CD4-positive, CD25-positive, alpha-beta regulatory T cell (primary cell): ENCODE results near the gene FMNL2. TPM values are rescaled to one million over a fixed set of nuclear protein-coding genes. Genes with fewer than 3 reads are reported as not detected.
A peak's percentile ranks its signal among the peaks of the same experiment; 100 is the strongest.

ENCODE experiments used
- ATAC-seq, 2 donors: fragments of 150-1000 bp; cut with Tn5 transposase; one replicate each; pipeline ENCODE4 v1.10.0; 2021; ENCODE audit warnings: low read depth in 2 of 2, moderate number of reproducible peaks in 2 of 2, moderate library complexity in 1 of 2
- DNase-seq, 3 donors: peaks; one replicate each; pipeline versions ENCODE4 v3.0.0 to v3.0.0-alpha.2; 2012 to 2022; ENCODE audit warnings: mixed read lengths in 1 of 3
- H3K27ac ChIP-seq: one replicate; pipeline ENCODE4 v1.7.0; 2013; ENCODE audit warnings: mild to moderate bottlenecking, low read length; ENCODE audit not compliant: insufficient read depth, poor library complexity, severe bottlenecking
- H3K27me3 ChIP-seq: one replicate; pipeline ENCODE4 v1.7.0; 2013; ENCODE audit warnings: low read length; ENCODE audit not compliant: control insufficient read depth, insufficient read depth
- H3K36me3 ChIP-seq: one replicate; pipeline ENCODE4 v1.7.0; 2013; ENCODE audit warnings: mild to moderate bottlenecking, low read length, moderate library complexity; ENCODE audit not compliant: control insufficient read depth, insufficient read depth
- H3K4me1 ChIP-seq: 2 replicates; pipeline ENCODE4 v1.7.0; 2013; ENCODE audit warnings: mild to moderate bottlenecking, low read length; ENCODE audit not compliant: insufficient read depth, control insufficient read depth, poor library complexity, severe bottlenecking
- H3K4me3 ChIP-seq: one replicate; pipeline ENCODE4 v1.7.0; 2013; ENCODE audit warnings: low read depth, mild to moderate bottlenecking, low read length, moderate library complexity
- H3K9me3 ChIP-seq, 2 experiments: 1 replicate in 1 of 2; 2 replicates in 1 of 2; pipeline ENCODE4 v1.7.0; 2013; ENCODE audit warnings: low read length in 2 of 2, mild to moderate bottlenecking in 1 of 2, moderate library complexity in 1 of 2; ENCODE audit not compliant: control insufficient read depth in 2 of 2
- H3K27ac Mint-ChIP-seq, 3 donors: one replicate each; pipeline ENCODE4 v1.8.0; 2020 to 2022; ENCODE audit warnings: mild to moderate bottlenecking in 3 of 3, mixed read lengths in 3 of 3, moderate library complexity in 2 of 3
- H3K27me3 Mint-ChIP-seq: one replicate; pipeline ENCODE4 v1.8.0; 2022; ENCODE audit warnings: mild to moderate bottlenecking, mixed read lengths
- H3K36me3 Mint-ChIP-seq: one replicate; pipeline ENCODE4 v1.8.0; 2020; ENCODE audit warnings: mixed read lengths
- H3K4me1 Mint-ChIP-seq, 4 donors: one replicate each; pipeline ENCODE4 v1.8.0; 2020 to 2022; ENCODE audit warnings: mixed read lengths in 4 of 4, mild to moderate bottlenecking in 1 of 4
- H3K4me3 Mint-ChIP-seq, 4 donors: one replicate each; pipeline ENCODE4 v1.8.0; 2020 to 2022; ENCODE audit warnings: mild to moderate bottlenecking in 4 of 4, mixed read lengths in 4 of 4, moderate library complexity in 3 of 4
- H3K9me3 Mint-ChIP-seq, 7 donors: one replicate each; pipeline ENCODE4 v1.8.0; 2020 to 2022; ENCODE audit warnings: mixed read lengths in 7 of 7, mild to moderate bottlenecking in 3 of 7, moderate library complexity in 2 of 7
- polyA plus RNA-seq, 4 donors: library from polyadenylated mRNA; unstranded; fragments of 300-500 nt; fragmentation: Illumina TruSeq; gene quantifications; one replicate each; pipeline ENCODE4 v1.2.3, GENCODE V29; 2021
- total RNA-seq: library from RNA; stranded (reverse); gene quantifications from one replicate; pipeline ENCODE4 v1.2.3, GENCODE V29; 2022

FMNL2 gene
- total and polyA plus RNA-seq, 5 donors from 2014 or later, result 0.07 to 0.30 (median 0.14) TPM; not detected in 1

DNA sequence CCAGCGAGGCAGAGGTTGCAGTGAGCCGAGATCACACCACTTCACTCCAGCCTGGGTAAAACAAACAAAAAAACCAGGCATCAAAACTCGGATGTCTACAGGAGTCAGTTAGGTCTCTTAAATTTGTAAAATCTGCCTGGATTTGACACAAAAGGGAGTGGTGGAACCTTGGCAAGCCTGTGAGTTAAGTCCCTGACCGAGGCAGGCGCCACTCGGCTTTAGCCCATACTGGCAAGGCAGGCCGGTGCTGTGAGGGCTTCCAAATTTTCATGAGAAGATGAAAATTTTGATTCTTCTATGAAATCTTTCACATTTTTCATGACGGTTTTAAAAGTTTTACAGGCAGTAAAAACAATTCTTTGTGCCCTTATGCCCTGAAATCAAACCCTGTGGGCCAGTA, 165.8 kb downstream of the FMNL2 start:
- Mint-ChIP-seq H3K4me1 (no peaks in the 10 kb centered on the region), H3K9me3 (peaks cover 0 to 1% (median 0%) of the 10 kb centered on the region in 7 donors), H3K27me3 (peaks cover 9% of the 10 kb centered on the region), H3K4me3 (no peak overlapping the region), H3K27ac (no peak overlapping the region), H3K36me3 (no peaks in the 10 kb centered on the region)
- Histone ChIP-seq H3K36me3 (no peaks in the 10 kb centered on the region), H3K4me3 (no peak overlapping the region), H3K27ac (no peak overlapping the region), H3K27me3 (no peaks in the 10 kb centered on the region), H3K4me1 (no peaks in the 10 kb centered on the region), H3K9me3 (no peaks in the 10 kb centered on the region)
- DNase-seq (no peak), ATAC-seq (no peak)

DNA sequence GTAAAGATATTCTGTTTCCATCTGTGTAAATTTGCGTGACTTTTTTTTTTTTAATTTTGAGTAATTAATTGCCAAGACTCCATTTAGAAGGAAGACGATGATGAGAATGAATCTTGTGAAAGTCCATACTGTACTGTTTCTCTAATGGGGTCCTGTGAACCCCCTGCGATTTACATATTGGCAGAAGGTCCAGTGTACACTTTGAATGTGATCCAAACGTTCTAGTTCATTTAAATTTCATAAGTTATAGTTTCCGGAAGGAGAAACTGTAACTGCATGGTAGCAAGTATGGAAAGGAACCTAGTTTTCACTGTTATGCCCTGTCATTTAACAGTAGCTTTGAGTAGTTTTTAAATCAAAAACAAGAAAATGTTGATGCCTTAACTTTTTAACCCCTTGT, 166.7 kb downstream of the FMNL2 start:
- H3K27me3 Mint-ChIP-seq, result peaks cover 8% of the 10 kb centered on the region
- no peaks in the 10 kb centered on the region for H3K4me1 Mint-ChIP-seq
- H3K9me3 Mint-ChIP-seq, result peaks cover 0 to 1% (median 0%) of the 10 kb centered on the region in 7 donors
- H3K27me3 ChIP-seq, result no peaks in the 10 kb centered on the region
- H3K9me3 ChIP-seq, result no peaks in the 10 kb centered on the region
- H3K27ac ChIP-seq, result no peak overlapping the region
- H3K4me3 ChIP-seq, result no peak overlapping the region
- ATAC-seq, result no peak
- H3K4me1 ChIP-seq, result no peaks in the 10 kb centered on the region
- no peak overlapping the region for H3K4me3 Mint-ChIP-seq
- no peak overlapping the region for H3K27ac Mint-ChIP-seq
- DNase-seq, result no peak
- H3K36me3 ChIP-seq, result no peaks in the 10 kb centered on the region
- H3K36me3 Mint-ChIP-seq, result no peaks in the 10 kb centered on the region

DNA sequence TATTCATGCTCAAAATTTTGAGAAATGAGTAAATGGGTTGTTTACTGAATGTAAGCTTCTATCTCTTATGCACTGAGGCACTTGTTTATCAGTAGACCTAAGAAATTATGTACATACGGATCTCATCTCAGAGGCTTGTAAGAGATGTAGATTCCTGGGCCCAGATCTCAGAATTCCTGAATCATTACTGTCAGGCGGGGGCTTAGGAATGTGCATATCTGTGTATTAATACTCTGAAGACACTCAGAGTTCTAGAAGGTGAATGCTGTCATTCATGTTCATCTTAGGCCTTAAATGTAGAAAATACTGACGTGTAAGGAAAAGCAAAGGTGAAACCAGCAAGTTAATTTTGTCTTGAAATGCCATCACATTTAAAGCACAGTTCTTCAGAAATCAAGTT, 169.6 kb downstream of the FMNL2 start:
- Mint-ChIP-seq H3K4me1 (peaks cover 0 to 4% (median 0%) of the 10 kb centered on the region in 4 donors), H3K27ac (no peak overlapping the region), H3K9me3 (peaks cover 0 to 1% (median 0%) of the 10 kb centered on the region in 7 donors), H3K27me3 (no peaks in the 10 kb centered on the region), H3K4me3 (no peak overlapping the region), H3K36me3 (no peaks in the 10 kb centered on the region)
- Histone ChIP-seq H3K27me3 (no peaks in the 10 kb centered on the region), H3K36me3 (no peaks in the 10 kb centered on the region), H3K4me3 (no peak overlapping the region), H3K4me1 (no peaks in the 10 kb centered on the region), H3K9me3 (no peaks in the 10 kb centered on the region), H3K27ac (no peak overlapping the region)
- no peak for DNase-seq
- ATAC-seq, result no peak

DNA sequence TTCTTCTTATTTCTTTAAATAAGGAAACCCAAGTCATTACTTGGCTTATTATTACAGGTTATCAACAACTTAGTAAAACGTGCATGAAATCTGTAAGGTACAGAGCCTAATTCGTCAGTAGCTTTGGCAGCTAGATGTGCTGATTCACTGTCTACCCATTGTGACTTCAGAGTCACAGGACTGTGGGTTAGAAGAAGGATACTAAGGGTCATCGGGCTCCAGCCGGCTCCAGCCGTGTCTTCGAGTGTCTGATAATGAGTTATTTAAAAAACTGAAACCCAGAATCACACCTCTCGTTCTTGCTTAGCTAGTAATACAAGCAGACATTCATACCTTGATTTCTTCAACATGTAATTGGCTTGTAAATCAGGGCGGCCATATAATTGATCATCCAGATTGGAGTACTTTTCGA, 170.5 kb downstream of the FMNL2 start:
- no peaks in the 10 kb centered on the region for H3K36me3 Mint-ChIP-seq
- H3K27me3 Mint-ChIP-seq, result no peaks in the 10 kb centered on the region
- Histone ChIP-seq H3K4me3 (no peak overlapping the region), H3K4me1 (no peaks in the 10 kb centered on the region), H3K27ac (no peak overlapping the region), H3K27me3 (no peaks in the 10 kb centered on the region), H3K9me3 (no peaks in the 10 kb centered on the region), H3K36me3 (no peaks in the 10 kb centered on the region)
- H3K27ac Mint-ChIP-seq, result no peak overlapping the region
- peaks cover 0 to 1% (median 0%) of the 10 kb centered on the region in 7 donors for H3K9me3 Mint-ChIP-seq
- ATAC-seq (no peak), DNase-seq (no peak)
- H3K4me1 Mint-ChIP-seq, result peaks cover 0 to 4% (median 0%) of the 10 kb centered on the region in 4 donors
- H3K4me3 Mint-ChIP-seq, result no peak overlapping the region

DNA sequence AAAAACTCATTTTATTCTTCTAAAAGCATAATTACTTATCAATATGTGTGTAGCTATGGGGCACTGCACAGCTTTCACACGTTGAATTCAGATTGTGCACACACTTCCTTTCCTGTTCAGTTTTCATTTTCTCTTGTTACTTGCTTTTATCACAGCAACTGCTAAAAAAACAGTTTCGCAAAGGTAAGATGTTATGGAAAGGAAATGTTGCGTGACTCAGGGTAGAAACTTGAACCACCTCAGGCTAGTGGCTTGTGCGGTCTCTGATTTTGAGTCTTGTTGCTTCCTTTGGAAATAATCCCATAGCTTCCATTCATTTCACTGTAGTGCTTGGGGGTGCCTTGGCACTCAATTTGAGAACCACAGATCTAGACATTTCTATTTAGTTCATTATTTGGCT, 171.9 kb downstream of the FMNL2 start:
- Mint-ChIP-seq H3K9me3 (peaks cover 0 to 1% (median 0%) of the 10 kb centered on the region in 7 donors), H3K27ac (no peak overlapping the region), H3K36me3 (no peaks in the 10 kb centered on the region), H3K4me3 (no peak overlapping the region), H3K27me3 (peaks cover 4% of the 10 kb centered on the region), H3K4me1 (peaks cover 0 to 4% (median 0%) of the 10 kb centered on the region in 4 donors)
- Histone ChIP-seq H3K4me3 (no peak overlapping the region), H3K36me3 (no peaks in the 10 kb centered on the region), H3K9me3 (no peaks in the 10 kb centered on the region), H3K27me3 (no peaks in the 10 kb centered on the region), H3K27ac (no peak overlapping the region), H3K4me1 (no peaks in the 10 kb centered on the region)
- no peak for ATAC-seq
- DNase-seq, result peak in 1 of 3 donors; percentile 16

DNA sequence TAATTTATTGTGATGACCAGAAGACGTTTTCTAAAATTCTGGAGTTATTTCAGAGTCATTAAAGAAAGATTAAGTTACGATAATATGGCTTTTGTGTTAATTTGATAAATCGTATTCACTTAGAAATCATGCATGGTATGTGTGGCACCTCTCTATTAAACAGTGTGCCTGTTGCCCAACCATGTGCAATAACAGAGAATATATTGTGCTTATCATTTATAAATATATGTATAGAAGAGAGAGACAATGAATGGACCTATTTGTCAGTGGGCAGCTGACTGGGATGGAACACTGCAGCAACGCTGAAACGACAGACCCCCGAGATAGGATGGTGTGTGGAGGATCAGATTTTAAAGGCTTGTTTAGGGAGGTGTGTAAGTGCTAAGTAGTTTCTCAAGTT, 172.9 kb downstream of the FMNL2 start:
- no peak for DNase-seq
- Histone ChIP-seq H3K9me3 (no peaks in the 10 kb centered on the region), H3K27me3 (no peaks in the 10 kb centered on the region), H3K27ac (no peak overlapping the region), H3K4me3 (no peak overlapping the region), H3K4me1 (no peaks in the 10 kb centered on the region), H3K36me3 (no peaks in the 10 kb centered on the region)
- Mint-ChIP-seq H3K9me3 (peaks cover 0 to 1% (median 0%) of the 10 kb centered on the region in 7 donors), H3K27ac (no peak overlapping the region), H3K4me1 (peaks cover 0 to 4% (median 0%) of the 10 kb centered on the region in 4 donors), H3K27me3 (peaks cover 13% of the 10 kb centered on the region), H3K36me3 (no peaks in the 10 kb centered on the region), H3K4me3 (no peak overlapping the region)
- no peak for ATAC-seq

DNA sequence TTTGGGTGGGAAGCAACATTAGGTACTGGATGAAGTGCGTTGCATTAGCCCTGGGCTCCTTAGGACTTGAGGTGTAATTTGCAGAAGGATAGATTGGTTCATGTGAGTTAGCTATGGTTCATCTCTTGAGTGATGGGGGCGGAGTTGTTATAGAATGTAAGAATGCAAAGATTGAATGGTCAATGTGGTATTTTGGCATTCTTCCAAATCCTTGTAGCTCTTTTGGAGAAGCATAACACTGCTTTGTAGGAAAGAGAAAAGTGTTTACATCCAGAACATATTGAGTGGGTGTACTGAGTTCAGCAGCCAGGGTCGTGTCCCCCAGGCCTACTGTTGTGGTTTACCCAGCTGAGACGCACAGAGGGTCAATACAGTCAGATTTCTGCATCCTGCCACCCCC, 173.5 kb downstream of the FMNL2 start:
- DNase-seq (no peak), ATAC-seq (no peak)
- Histone ChIP-seq H3K36me3 (no peaks in the 10 kb centered on the region), H3K4me3 (no peak overlapping the region), H3K9me3 (no peaks in the 10 kb centered on the region), H3K4me1 (no peaks in the 10 kb centered on the region), H3K27me3 (no peaks in the 10 kb centered on the region), H3K27ac (no peak overlapping the region)
- Mint-ChIP-seq H3K36me3 (no peaks in the 10 kb centered on the region), H3K27ac (no peak overlapping the region), H3K27me3 (peaks cover 16% of the 10 kb centered on the region), H3K4me3 (no peak overlapping the region), H3K9me3 (peaks cover 0 to 1% (median 0%) of the 10 kb centered on the region in 7 donors), H3K4me1 (peaks cover 0 to 4% (median 0%) of the 10 kb centered on the region in 4 donors)

DNA sequence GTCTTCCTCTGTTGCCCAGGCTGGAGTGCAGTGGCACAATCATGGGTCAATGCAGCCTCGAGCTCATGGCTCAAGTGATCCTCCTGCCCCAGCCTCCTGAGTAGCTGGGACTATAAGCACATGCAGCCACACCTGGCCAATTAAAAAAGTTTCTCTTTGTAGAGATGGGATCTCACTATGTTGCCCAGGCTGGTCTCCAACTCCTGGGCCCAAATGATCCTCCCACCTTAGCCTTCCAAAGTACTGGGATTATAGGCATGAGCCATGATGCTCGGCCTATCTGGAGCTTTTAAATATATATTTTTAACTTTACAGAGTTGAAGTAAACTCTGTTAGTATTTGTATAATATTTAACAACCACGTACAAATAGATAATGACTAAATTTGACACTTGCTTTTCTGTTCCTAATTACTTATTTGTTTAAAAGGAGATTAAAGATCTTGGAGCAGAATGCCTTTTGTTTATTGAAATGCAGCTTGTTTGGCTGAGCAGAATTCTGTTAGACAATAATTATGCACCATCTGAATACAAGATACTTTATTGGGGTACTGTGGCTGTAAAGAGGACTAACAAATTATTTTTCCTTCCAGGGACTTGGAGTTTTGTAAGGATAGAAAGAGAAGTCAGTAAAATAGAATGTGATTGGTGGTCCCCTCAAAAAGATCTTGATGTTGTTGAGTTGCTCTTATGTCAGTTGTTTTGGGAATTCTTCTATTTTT, 175.0 kb downstream of the FMNL2 start:
- ATAC-seq (no peak), DNase-seq (no peak)
- Mint-ChIP-seq H3K4me1 (peaks cover 0 to 4% (median 0%) of the 10 kb centered on the region in 4 donors), H3K27ac (no peak overlapping the region), H3K36me3 (no peaks in the 10 kb centered on the region), H3K9me3 (peaks cover 0 to 1% (median 0%) of the 10 kb centered on the region in 7 donors), H3K27me3 (peaks cover 16% of the 10 kb centered on the region), H3K4me3 (no peak overlapping the region)
- Histone ChIP-seq H3K4me3 (no peak overlapping the region), H3K36me3 (no peaks in the 10 kb centered on the region), H3K27ac (no peak overlapping the region), H3K9me3 (no peaks in the 10 kb centered on the region), H3K4me1 (no peaks in the 10 kb centered on the region), H3K27me3 (no peaks in the 10 kb centered on the region)
